Endothelial cell (in vitro differentiated cells): ENCODE data around the gene ALG2. TPM values are rescaled to one million over a fixed set of nuclear protein-coding genes. Genes with fewer than 3 reads are reported as not detected.
"Not testable (repeated sequence)": the region's sequence is repeated elsewhere in the genome, so short reads cannot be mapped to it uniquely, and the experiment has no call there.

Experiments
- DNase-seq: peaks from one replicate; pipeline ENCODE4 v3.0.0; 2021; ENCODE audit warnings: low spot score
- H3K27ac Mint-ChIP-seq: one replicate; pipeline ENCODE4 v1.8.0; 2021; ENCODE audit warnings: mixed read lengths, inconsistent platforms; ENCODE audit not compliant: unreplicated experiment
- H3K27me3 Mint-ChIP-seq: one replicate; pipeline ENCODE4 v1.8.0; 2021; ENCODE audit warnings: mild to moderate bottlenecking, moderate library complexity, mixed read lengths, inconsistent platforms; ENCODE audit not compliant: unreplicated experiment
- H3K36me3 Mint-ChIP-seq: one replicate; pipeline ENCODE4 v1.8.0; 2021; ENCODE audit warnings: mild to moderate bottlenecking, low read depth, mixed read lengths, inconsistent platforms; ENCODE audit not compliant: unreplicated experiment
- H3K4me1 Mint-ChIP-seq: one replicate; pipeline ENCODE4 v1.8.0; 2021; ENCODE audit warnings: mild to moderate bottlenecking, mixed read lengths, inconsistent platforms; ENCODE audit not compliant: unreplicated experiment
- H3K4me3 Mint-ChIP-seq: one replicate; pipeline ENCODE4 v1.8.0; 2021; ENCODE audit warnings: mild to moderate bottlenecking, mixed read lengths, inconsistent platforms; ENCODE audit not compliant: unreplicated experiment
- H3K9me3 Mint-ChIP-seq: one replicate; pipeline ENCODE4 v1.8.0; 2021; ENCODE audit warnings: mixed read lengths, inconsistent platforms; ENCODE audit not compliant: unreplicated experiment
- total RNA-seq: library from RNA; stranded (reverse); fragmentation: NEBNext Ultra II Directional; extraction: Animal tissue kit (Norgen Biotek cat#: 25700); gene quantifications from one replicate; pipeline ENCODE4 v1.2.1, GENCODE V29; 2021; ENCODE audit not compliant: unreplicated experiment
- TF ChIP-seq, protein P1 (sequence below): fragments of 200-600 bp; sonication (generic); IDR thresholded peaks from one replicate; pipeline ENCODE4 v1.5.0; 2021; ENCODE audit warnings: antibody characterized with exemption; ENCODE audit not compliant: unreplicated experiment

Gene ALG2
- total RNA-seq, 1 donor from 2014 or later, result 28.9 TPM

DNA sequence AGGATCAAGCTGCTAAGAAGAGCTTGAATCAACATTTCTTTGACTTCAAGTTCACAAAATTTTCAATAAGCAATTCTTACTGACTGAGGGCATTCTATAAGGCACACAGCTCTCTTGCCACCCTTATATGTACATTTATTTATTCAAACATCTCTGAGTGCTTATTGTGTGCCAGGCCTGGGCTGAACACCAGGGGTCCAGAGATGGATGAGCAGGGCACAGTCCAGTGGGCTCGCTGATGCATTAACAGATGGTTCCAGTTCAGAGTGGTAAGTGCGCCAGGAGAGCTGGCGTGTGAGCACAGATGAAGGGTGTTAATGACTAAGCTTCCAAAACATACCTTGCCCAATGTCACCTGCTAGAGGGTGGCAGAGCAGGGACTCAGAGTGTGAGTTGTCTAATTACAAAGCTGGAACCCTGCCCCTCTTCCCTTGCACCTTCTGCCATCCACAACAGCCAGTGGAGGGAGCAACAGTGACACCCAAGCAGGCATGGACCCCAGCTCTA lies 24.6 kb downstream of the ALG2 start:
- TF ChIP-seq, protein P1, sequence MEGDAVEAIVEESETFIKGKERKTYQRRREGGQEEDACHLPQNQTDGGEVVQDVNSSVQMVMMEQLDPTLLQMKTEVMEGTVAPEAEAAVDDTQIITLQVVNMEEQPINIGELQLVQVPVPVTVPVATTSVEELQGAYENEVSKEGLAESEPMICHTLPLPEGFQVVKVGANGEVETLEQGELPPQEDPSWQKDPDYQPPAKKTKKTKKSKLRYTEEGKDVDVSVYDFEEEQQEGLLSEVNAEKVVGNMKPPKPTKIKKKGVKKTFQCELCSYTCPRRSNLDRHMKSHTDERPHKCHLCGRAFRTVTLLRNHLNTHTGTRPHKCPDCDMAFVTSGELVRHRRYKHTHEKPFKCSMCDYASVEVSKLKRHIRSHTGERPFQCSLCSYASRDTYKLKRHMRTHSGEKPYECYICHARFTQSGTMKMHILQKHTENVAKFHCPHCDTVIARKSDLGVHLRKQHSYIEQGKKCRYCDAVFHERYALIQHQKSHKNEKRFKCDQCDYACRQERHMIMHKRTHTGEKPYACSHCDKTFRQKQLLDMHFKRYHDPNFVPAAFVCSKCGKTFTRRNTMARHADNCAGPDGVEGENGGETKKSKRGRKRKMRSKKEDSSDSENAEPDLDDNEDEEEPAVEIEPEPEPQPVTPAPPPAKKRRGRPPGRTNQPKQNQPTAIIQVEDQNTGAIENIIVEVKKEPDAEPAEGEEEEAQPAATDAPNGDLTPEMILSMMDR, result no peak
- DNase-seq, result no peak
- Mint-ChIP-seq H3K9me3 (no peaks in the 10 kb centered on the region), H3K4me1 (peaks cover 15% of the 10 kb centered on the region), H3K36me3 (no peaks in the 10 kb centered on the region), H3K27me3 (no peaks in the 10 kb centered on the region), H3K27ac (no peak overlapping the region), H3K4me3 (no peak overlapping the region)

- not testable (repeated sequence) for H3K9me3 Mint-ChIP-seq, H3K4me3 Mint-ChIP-seq, H3K27ac Mint-ChIP-seq, DNase-seq, H3K36me3 Mint-ChIP-seq, H3K27me3 Mint-ChIP-seq
- peaks cover 15% of the 10 kb centered on the region for H3K4me1 Mint-ChIP-seq
Measured at GRCh38 chr9:99196484-99196883, 25.3 kb downstream of the ALG2 start.

- no peaks in the 10 kb centered on the region for H3K36me3 Mint-ChIP-seq
- TF ChIP-seq, protein P1, result no peak
- no peak overlapping the region for H3K4me3 Mint-ChIP-seq
- H3K4me1 Mint-ChIP-seq, result peaks cover 3% of the 10 kb centered on the region
- H3K27ac Mint-ChIP-seq, result no peak overlapping the region
- H3K27me3 Mint-ChIP-seq, result no peaks in the 10 kb centered on the region
- no peak for DNase-seq
- H3K9me3 Mint-ChIP-seq, result no peaks in the 10 kb centered on the region
Measured at GRCh38 chr9:99193466-99193821, 28.3 kb downstream of the ALG2 start.

- Mint-ChIP-seq H3K9me3 (no peaks in the 10 kb centered on the region), H3K4me3 (no peak overlapping the region), H3K27ac (no peak overlapping the region), H3K27me3 (no peaks in the 10 kb centered on the region), H3K4me1 (peaks cover 3% of the 10 kb centered on the region), H3K36me3 (no peaks in the 10 kb centered on the region)
- DNase-seq, result no peak
- TF ChIP-seq, protein P1, result no peak
Measured at GRCh38 chr9:99192786-99193465, 28.8 kb downstream of the ALG2 start.

GRCh38 chr9:99190597-99191283 lies 31.0 kb downstream of the ALG2 start:
- H3K4me1 Mint-ChIP-seq, result no peaks in the 10 kb centered on the region
- no peaks in the 10 kb centered on the region for H3K9me3 Mint-ChIP-seq
- TF ChIP-seq, protein P1, result no peak
- DNase-seq, result no peak
- H3K36me3 Mint-ChIP-seq, result no peaks in the 10 kb centered on the region
- no peak overlapping the region for H3K4me3 Mint-ChIP-seq
- no peaks in the 10 kb centered on the region for H3K27me3 Mint-ChIP-seq
- no peak overlapping the region for H3K27ac Mint-ChIP-seq
